GM12801 (cell line): ENCODE measurements around the gene TXNDC2.

ENCODE experiments used
- CTCF ChIP-seq: IDR thresholded peaks from one replicate; pipeline ENCODE4 v1.5.1; 2011; ENCODE audit warnings: control low read depth; ENCODE audit not compliant: insufficient read length; ENCODE audit errors: extremely low read depth

TXNDC2 gene

GRCh38 chr18:9869715-9870430, 15.9 kb upstream of the TXNDC2 start:
- TF ChIP-seq CTCF, result no peak

GRCh38 chr18:9870431-9871008, 15.3 kb upstream of the TXNDC2 start:
- no peak for TF ChIP-seq CTCF

GRCh38 chr18:9871244-9871746, 14.5 kb upstream of the TXNDC2 start:
- TF ChIP-seq CTCF, result no peak

- no peak for TF ChIP-seq CTCF
Measured at GRCh38 chr18:9872823-9873222, 12.9 kb upstream of the TXNDC2 start.

- no peak for TF ChIP-seq CTCF
Measured at GRCh38 chr18:9874728-9875127, 11.0 kb upstream of the TXNDC2 start.

GRCh38 chr18:9876212-9876866, 9.4 kb upstream of the TXNDC2 start:
- no peak for TF ChIP-seq CTCF

- TF ChIP-seq CTCF, result no peak
Measured at GRCh38 chr18:9876867-9877654, 8.7 kb upstream of the TXNDC2 start.
